ENCODE data around the gene PNPLA5.

GRCh38 chr22:43881091-43882061 lies 10.4 kb downstream of the PNPLA5 start:
- TF ChIP-seq CTCF (conservative IDR thresholded peaks at IDR 0.05; ENCODE audit: low read length), result no peak
- no peak for TF ChIP-seq EZH2phosphoT487 (IDR thresholded peaks at IDR 0.05; ENCODE audit: borderline replicate concordance, low read depth, low read length)

Data from OCI-LY7 (cell line).